Stimulated activated CD4-positive, alpha-beta T cell treated with anti-CD3 and anti-CD28 coated beads, Interleukin-2, amount 100 ng/mL, for 4 hours (primary cell): ENCODE results near the gene CNGA4.
"Not testable (repeated sequence)": the region's sequence is repeated elsewhere in the genome, so short reads cannot be mapped to it uniquely, and the experiment has no call there.

Experiments
- DNase-seq: peaks from one replicate; pipeline ENCODE4 v3.0.0-alpha.2; 2020; ENCODE audit warnings: low read depth

The CNGA4 gene

GRCh38 chr11:6268820-6269219, 29.9 kb downstream of the CNGA4 start:
- DNase-seq: no peak

GRCh38 chr11:6269994-6270393, 31.1 kb downstream of the CNGA4 start:
- no peak for DNase-seq

- DNase-seq: no peak
Measured at GRCh38 chr11:6270584-6271246, 31.8 kb downstream of the CNGA4 start.

- DNase-seq: no peak
Measured at GRCh38 chr11:6271598-6271997, 32.7 kb downstream of the CNGA4 start.

- no peak for DNase-seq
Measured at GRCh38 chr11:6273188-6273587, 34.3 kb downstream of the CNGA4 start.

- not testable (repeated sequence) for DNase-seq
Measured at GRCh38 chr11:6280809-6281208, 41.9 kb downstream of the CNGA4 start.

GRCh38 chr11:6283453-6284023, 44.6 kb downstream of the CNGA4 start:
- DNase-seq: no peak

GRCh38 chr11:6284250-6284649, 45.4 kb downstream of the CNGA4 start:
- no peak for DNase-seq

- no peak for DNase-seq
Measured at GRCh38 chr11:6285019-6285418, 46.1 kb downstream of the CNGA4 start.
